ENCODE measurements around the gene PHF12. TPM values are rescaled to one million over a fixed set of nuclear protein-coding genes. Genes with fewer than 3 reads are reported as not detected.

PHF12 gene
- total and polyA plus RNA-seq, 2 of the 4 experiments (the other 2 are of a cell fraction), result 24.4 to 25.6 TPM

- no peak overlapping the region for H4K8ac ChIP-seq (ENCODE audit: low read depth in 2 of 2, low read length in 2 of 2)
- no peaks in the 10 kb centered on the region for H3K9me3 ChIP-seq (ENCODE audit: control insufficient read depth, insufficient read depth, low read length)
- no peak overlapping the region for H3K4me3 ChIP-seq (ENCODE audit: insufficient read depth, low read depth, low read length)
- no peak overlapping the region for H2AK9ac ChIP-seq (replicated peaks; ENCODE audit: low read depth, low read length, poor library complexity)
- H3K27me3 ChIP-seq (ENCODE audit: control insufficient read depth, insufficient read depth, low read length), result no peaks in the 10 kb centered on the region
- H2BK5ac ChIP-seq (ENCODE audit: low read depth, low read length, poor library complexity, severe bottlenecking), result no peak overlapping the region
- no peak overlapping the region for H2BK20ac ChIP-seq (ENCODE audit: low read depth, low read length)
- BruUV-seq (replicated peaks), result no TSS peak
- H4K91ac ChIP-seq (ENCODE audit: insufficient read depth, low read depth, low read length), result no peak overlapping the region
- dilution Hi-C loops (cut with HindIII; ENCODE audit: low sequenced_read_pairs, unreplicated experiment), result no loop called here
- no peak overlapping the region for H3K27ac ChIP-seq (ENCODE audit: insufficient read depth, low read length)
- peaks cover 10% of the 10 kb centered on the region for H3K9me1 ChIP-seq (ENCODE audit: insufficient read depth, low read length)
- H2AFZ ChIP-seq (replicated peaks; ENCODE audit: low read length, poor library complexity), result no peak overlapping the region
- in situ Hi-C loops (cut with MboI; ENCODE audit: low sequenced_read_pairs), result no loop called here
- ChIA-PET CTCF (interaction anchor here (1.1 kb wide), 1 partner anchor 129 kb away, joined by 4 read pairs; no protein-coding TSS in a partner anchor), POLR2A (ENCODE audit: unreplicated experiment) (no interaction called here)
- no peak overlapping the region for H4K5ac ChIP-seq (ENCODE audit: low read depth, low read length)
- DNase-seq (no peak), ATAC-seq (ENCODE audit: low read depth) (no peak)
- H2AK5ac ChIP-seq (ENCODE audit: low read depth, low read length), result no peak overlapping the region
- no peak overlapping the region for H2BK120ac ChIP-seq (ENCODE audit: low read depth, low read length)
- H3K56ac ChIP-seq (ENCODE audit: extremely low read depth, insufficient read depth, low read length), result no peak overlapping the region
- H3K9ac ChIP-seq (ENCODE audit: low read depth, low read length), result no peak overlapping the region
- H3K18ac ChIP-seq (ENCODE audit: low read depth, low read length), result no peak overlapping the region
- no peak overlapping the region for H3K4me2 ChIP-seq (ENCODE audit: low read depth, low read length)
- no peak overlapping the region for H3K23ac ChIP-seq (ENCODE audit: low read depth, low read length)
- H4K20me1 ChIP-seq (ENCODE audit: insufficient read depth, low read length), result peaks cover 33% of the 10 kb centered on the region; the same call in 1 of the 2 replicates
- H3K14ac ChIP-seq (replicated peaks; ENCODE audit: low read depth, low read length), result no peak overlapping the region
- 86% methylated on average over 1 of the region's 4 CpGs; no CpG with 5 or more reads in 1 of the 2 experiments for WGBS, 2 experiments (ENCODE audit: extremely low coverage in 2 of 2, insufficient read length in 1 of 2)
- H2BK15ac ChIP-seq (ENCODE audit: low read depth, low read length), result no peak overlapping the region
- intact Hi-C loops (cut with micrococcal nuclease), result no loop called here
- peaks cover 14 to 44% of the 10 kb centered on the region in 2 experiments for H3K79me1 ChIP-seq (ENCODE audit: low read depth in 1 of 2, low read length in 2 of 2)
- peaks cover 14% of the 10 kb centered on the region for H3K36me3 ChIP-seq (ENCODE audit: control insufficient read depth, insufficient read depth, low read length)
- peaks cover 3% of the 10 kb centered on the region; the same call in 1 of the 2 replicates for H3K4me1 ChIP-seq (ENCODE audit: control insufficient read depth, insufficient read depth, low read length)
- H3K4ac ChIP-seq (ENCODE audit: low read depth, low read length), result no peak overlapping the region
- TF ChIP-seq NFE2L2 (IDR thresholded peaks at IDR 0.05; ENCODE audit: low read depth, low read length), result no peak
- no peak for TF ChIP-seq RCOR1 (IDR thresholded peaks at IDR 0.05; ENCODE audit: insufficient replicate concordance, low read length)
These were observed 59.3 kb downstream of the PHF12 start for GRCh38 chr17:28892024-28892423.
